AG10803 (cell line): ENCODE results near the gene GNAQ.

ENCODE experiments used
- DNase-seq: peaks from one replicate; pipeline ENCODE4 v3.0.0; 2010; ENCODE audit warnings: low read depth
- H3K4me3 ChIP-seq: 2 replicates; pipeline ENCODE4 v1.5.1; 2011; ENCODE audit warnings: mild to moderate bottlenecking, low read length, control low read depth
- CTCF ChIP-seq: conservative IDR thresholded peaks from 2 replicates; pipeline ENCODE4 v1.5.1; 2011; ENCODE audit warnings: mild to moderate bottlenecking, low read length, control low read depth, inconsistent platforms

The GNAQ gene

GRCh38 chr9:78044189-78044588, 12.6 kb upstream of the GNAQ start:
- TF ChIP-seq CTCF: no peak
- no peak overlapping the region for H3K4me3 ChIP-seq
- DNase-seq: no peak

GRCh38 chr9:78041971-78042370, 10.4 kb upstream of the GNAQ start:
- no peak overlapping the region for H3K4me3 ChIP-seq
- TF ChIP-seq CTCF: no peak
- DNase-seq: no peak

GRCh38 chr9:78040726-78041125, 9.1 kb upstream of the GNAQ start:
- no peak overlapping the region for H3K4me3 ChIP-seq
- TF ChIP-seq CTCF: no peak
- DNase-seq: no peak

GRCh38 chr9:78038620-78039300, 7.1 kb upstream of the GNAQ start:
- no peak for TF ChIP-seq CTCF
- no peak for DNase-seq
- H3K4me3 ChIP-seq: no peak overlapping the region

- no peak overlapping the region for H3K4me3 ChIP-seq
- TF ChIP-seq CTCF: peak; percentile 91
- DNase-seq: peak; percentile 84
These were observed 3.9 kb upstream of the GNAQ start for GRCh38 chr9:78035383-78035993.

GRCh38 chr9:78033870-78034269, 2.3 kb upstream of the GNAQ start:
- no peak for DNase-seq
- no peak overlapping the region for H3K4me3 ChIP-seq
- no peak for TF ChIP-seq CTCF
